Type B pancreatic cell (in vitro differentiated cells): ENCODE measurements around the gene CCDC89. TPM values are rescaled to one million over a fixed set of nuclear protein-coding genes. Genes with fewer than 3 reads are reported as not detected.

Source experiments
- DNase-seq: peaks from one replicate; pipeline ENCODE4 v3.0.0; 2021; ENCODE audit warnings: mixed read lengths; ENCODE audit not compliant: unreplicated experiment; ENCODE audit errors: extremely low spot score
- H3K27ac Mint-ChIP-seq: 2 replicates; pipeline ENCODE4 v1.8.0; 2021; ENCODE audit warnings: mild to moderate bottlenecking, mixed read lengths
- H3K27me3 Mint-ChIP-seq: 2 replicates; pipeline ENCODE4 v1.8.0; 2021; ENCODE audit warnings: mixed read lengths
- H3K36me3 Mint-ChIP-seq: 2 replicates; pipeline ENCODE4 v1.8.0; 2021; ENCODE audit warnings: mixed read lengths
- H3K4me1 Mint-ChIP-seq: one replicate; pipeline ENCODE4 v1.8.0; 2021; ENCODE audit warnings: mixed read lengths; ENCODE audit not compliant: unreplicated experiment
- H3K4me3 Mint-ChIP-seq: 2 replicates; pipeline ENCODE4 v1.8.0; 2021; ENCODE audit warnings: mild to moderate bottlenecking, mixed read lengths
- H3K9me3 Mint-ChIP-seq: 2 replicates; pipeline ENCODE4 v1.8.0; 2021; ENCODE audit warnings: mixed read lengths
- CTCF ChIP-seq: fragments of 200-600 bp; sonication (generic); conservative IDR thresholded peaks from 2 replicates; pipeline ENCODE4 v1.5.0; 2021; ENCODE audit warnings: antibody characterized with exemption, mild to moderate bottlenecking
- total RNA-seq: library from RNA; stranded (reverse); gene quantifications from 2 replicates; pipeline ENCODE4 v1.2.1, GENCODE V29; 2021; ENCODE audit warnings: low replicate concordance

Gene CCDC89
- total RNA-seq, 1 donor from 2014 or later, result 0.77 TPM

GRCh38 chr11:85699957-85700741 is 14.2 kb upstream of the CCDC89 start:
- H3K27me3 Mint-ChIP-seq, result no peaks in the 10 kb centered on the region
- peaks cover 3% of the 10 kb centered on the region for H3K36me3 Mint-ChIP-seq
- H3K4me1 Mint-ChIP-seq, result peaks cover 7% of the 10 kb centered on the region
- TF ChIP-seq CTCF, result no peak
- H3K4me3 Mint-ChIP-seq, result no peak overlapping the region
- DNase-seq, result no peak
- H3K27ac Mint-ChIP-seq, result no peak overlapping the region
- H3K9me3 Mint-ChIP-seq, result peaks cover 7% of the 10 kb centered on the region

- Mint-ChIP-seq H3K36me3 (peaks cover 3% of the 10 kb centered on the region), H3K4me3 (no peak overlapping the region), H3K9me3 (peaks cover 7% of the 10 kb centered on the region), H3K4me1 (peaks cover 7% of the 10 kb centered on the region), H3K27ac (no peak overlapping the region), H3K27me3 (no peaks in the 10 kb centered on the region)
- no peak for TF ChIP-seq CTCF
- DNase-seq, result no peak
Observed at GRCh38 chr11:85698195-85698594, 12.2 kb upstream of the CCDC89 start.

- TF ChIP-seq CTCF, result no peak
- DNase-seq, result no peak
Observed at GRCh38 chr11:85697747-85698146, 11.8 kb upstream of the CCDC89 start.

GRCh38 chr11:85695546-85695945 is 9.6 kb upstream of the CCDC89 start:
- no peak for TF ChIP-seq CTCF
- Mint-ChIP-seq H3K27me3 (no peaks in the 10 kb centered on the region), H3K36me3 (peaks cover 3% of the 10 kb centered on the region), H3K4me3 (no peak overlapping the region), H3K9me3 (no peaks in the 10 kb centered on the region), H3K27ac (no peak overlapping the region), H3K4me1 (peaks cover 7% of the 10 kb centered on the region)
- DNase-seq, result no peak

More at GRCh38 chr11:85697747-85698146, 11.8 kb upstream of the CCDC89 start:
- H3K4me3 Mint-ChIP-seq, result no peak overlapping the region
- H3K4me1 Mint-ChIP-seq, result peaks cover 7% of the 10 kb centered on the region
- peaks cover 2% of the 10 kb centered on the region for H3K9me3 Mint-ChIP-seq
- H3K27ac Mint-ChIP-seq, result no peak overlapping the region
- H3K27me3 Mint-ChIP-seq, result no peaks in the 10 kb centered on the region
- peaks cover 3% of the 10 kb centered on the region for H3K36me3 Mint-ChIP-seq

GRCh38 chr11:85694385-85694980 is 8.5 kb upstream of the CCDC89 start:
- Mint-ChIP-seq H3K27ac (no peak overlapping the region), H3K4me3 (no peak overlapping the region), H3K36me3 (peaks cover 3% of the 10 kb centered on the region), H3K27me3 (no peaks in the 10 kb centered on the region), H3K9me3 (no peaks in the 10 kb centered on the region), H3K4me1 (peaks cover under 1% of the 10 kb centered on the region)
- TF ChIP-seq CTCF, result peak; percentile 66
- DNase-seq, result no peak
